K562 treated with DMSO at 1 percent for 4 hours (cell line): ENCODE data around the gene UFM1. TPM values are rescaled to one million over a fixed set of nuclear protein-coding genes. Genes with fewer than 3 reads are reported as not detected.

Experiments used
- total RNA-seq: library from RNA; unstranded; fragments of 300-600 nt; gene quantifications from 2 replicates; pipeline ENCODE4 v1.2.3, GENCODE V29; 2022; ENCODE audit not compliant: insufficient read depth

UFM1 gene
- total RNA-seq = 14.2 and 15.6 TPM in 2 replicates

GRCh38 chr13:38349390-38350113, at the start of gene UFM1:
UFM1 (plus strand) TSS chr13:38349851; CDS start chr13:38349920, 69 bp downstream.

